Bronchial epithelial cell (primary cell): ENCODE results near the gene GMPPB. TPM values are rescaled to one million over a fixed set of nuclear protein-coding genes. Genes with fewer than 3 reads are reported as not detected.

Source experiments
- DNase-seq: peaks from one replicate; pipeline ENCODE4 v3.0.0-alpha.2; 2010; ENCODE audit warnings: low read depth
- FAIRE-seq: peaks from 2 replicates; lab custom pipeline; 2011; peaks lifted over from hg19 to GRCh38; lab: Jason Lieb, UNC
- H3K27me3 ChIP-seq: 2 replicates; pipeline ENCODE4 v1.5.1; 2011; ENCODE audit warnings: low read length; ENCODE audit not compliant: control insufficient read depth, insufficient read depth
- H3K36me3 ChIP-seq: 2 replicates; pipeline ENCODE4 v1.5.1; 2011; ENCODE audit warnings: low read length; ENCODE audit not compliant: control insufficient read depth, insufficient read depth
- H3K4me3 ChIP-seq: 2 replicates; pipeline ENCODE4 v1.5.1; 2011; ENCODE audit warnings: mild to moderate bottlenecking, low read depth, low read length, control low read depth
- total RNA-seq: library from RNA; depleted of rRNA; stranded (reverse); fragments of >200 nt; gene quantifications from 2 replicates; pipeline ENCODE4 v1.2.1, GENCODE V29; 2014
- TF ChIP-seq, protein P1 (sequence below): IDR thresholded peaks from 2 replicates; pipeline ENCODE4 v1.5.1; 2011; ENCODE audit warnings: mild to moderate bottlenecking, moderate library complexity, low read length, control low read depth, inconsistent platforms; ENCODE audit not compliant: insufficient read depth, severe bottlenecking

The GMPPB gene
- total RNA-seq, 1 donor from 2014 or later, result 57.7 TPM

DNA sequence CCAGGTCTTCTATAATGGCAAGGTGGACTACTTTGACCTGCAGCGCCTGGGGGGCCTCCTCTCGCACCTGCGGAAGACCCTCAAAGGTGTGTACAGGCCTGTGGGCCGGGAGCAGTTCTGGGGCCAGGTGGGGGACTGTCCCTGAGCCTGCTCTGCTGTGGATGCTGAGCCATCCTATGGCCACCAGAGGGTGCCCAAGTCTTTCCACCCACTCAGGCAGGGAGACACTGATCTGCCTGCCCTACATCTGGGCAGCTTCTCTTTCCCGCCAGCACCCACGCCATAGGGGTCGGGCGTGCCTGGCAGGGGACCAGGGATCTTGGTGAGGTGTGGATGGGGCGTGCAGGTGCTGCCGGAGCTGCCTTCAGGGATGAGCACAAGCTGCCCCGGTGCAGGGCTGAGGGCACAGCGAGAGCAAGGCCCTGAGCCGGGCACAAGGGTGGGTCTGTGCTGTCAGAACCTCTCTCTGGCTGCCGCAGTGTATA is 20.3 kb downstream of the GMPPB start:
- DNase-seq (peak; percentile 52), FAIRE-seq (no peak)
- Histone ChIP-seq H3K36me3 (peaks cover 28% of the 10 kb centered on the region), H3K27me3 (no peaks in the 10 kb centered on the region), H3K4me3 (no peak overlapping the region)
- TF ChIP-seq, protein P1, sequence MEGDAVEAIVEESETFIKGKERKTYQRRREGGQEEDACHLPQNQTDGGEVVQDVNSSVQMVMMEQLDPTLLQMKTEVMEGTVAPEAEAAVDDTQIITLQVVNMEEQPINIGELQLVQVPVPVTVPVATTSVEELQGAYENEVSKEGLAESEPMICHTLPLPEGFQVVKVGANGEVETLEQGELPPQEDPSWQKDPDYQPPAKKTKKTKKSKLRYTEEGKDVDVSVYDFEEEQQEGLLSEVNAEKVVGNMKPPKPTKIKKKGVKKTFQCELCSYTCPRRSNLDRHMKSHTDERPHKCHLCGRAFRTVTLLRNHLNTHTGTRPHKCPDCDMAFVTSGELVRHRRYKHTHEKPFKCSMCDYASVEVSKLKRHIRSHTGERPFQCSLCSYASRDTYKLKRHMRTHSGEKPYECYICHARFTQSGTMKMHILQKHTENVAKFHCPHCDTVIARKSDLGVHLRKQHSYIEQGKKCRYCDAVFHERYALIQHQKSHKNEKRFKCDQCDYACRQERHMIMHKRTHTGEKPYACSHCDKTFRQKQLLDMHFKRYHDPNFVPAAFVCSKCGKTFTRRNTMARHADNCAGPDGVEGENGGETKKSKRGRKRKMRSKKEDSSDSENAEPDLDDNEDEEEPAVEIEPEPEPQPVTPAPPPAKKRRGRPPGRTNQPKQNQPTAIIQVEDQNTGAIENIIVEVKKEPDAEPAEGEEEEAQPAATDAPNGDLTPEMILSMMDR, result peak; percentile 94

DNA sequence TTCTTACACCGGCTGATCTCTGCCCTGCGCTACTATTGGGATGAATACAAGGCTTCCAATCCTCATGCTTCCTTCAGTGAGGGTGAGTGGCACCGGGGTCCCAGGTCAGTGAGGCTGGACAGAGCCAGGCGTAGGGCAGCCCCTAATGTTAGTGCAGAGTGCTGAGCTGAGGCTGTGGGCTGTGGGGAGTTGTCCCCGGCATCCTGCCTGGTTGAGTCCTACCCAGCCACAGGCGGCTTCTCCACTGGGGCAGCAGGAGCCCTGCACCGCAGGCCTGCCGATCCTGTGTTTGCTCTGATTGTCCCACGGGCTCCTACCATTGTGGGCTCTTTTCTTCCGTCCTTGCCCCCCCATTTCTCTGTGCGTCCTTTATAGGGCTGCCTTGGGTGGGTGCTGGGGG is 21.1 kb downstream of the GMPPB start:
- TF ChIP-seq, protein P1, result no peak
- no peak for DNase-seq
- no peak overlapping the region for H3K4me3 ChIP-seq
- no peaks in the 10 kb centered on the region for H3K27me3 ChIP-seq
- peaks cover 28% of the 10 kb centered on the region for H3K36me3 ChIP-seq
- no peak for FAIRE-seq

DNA sequence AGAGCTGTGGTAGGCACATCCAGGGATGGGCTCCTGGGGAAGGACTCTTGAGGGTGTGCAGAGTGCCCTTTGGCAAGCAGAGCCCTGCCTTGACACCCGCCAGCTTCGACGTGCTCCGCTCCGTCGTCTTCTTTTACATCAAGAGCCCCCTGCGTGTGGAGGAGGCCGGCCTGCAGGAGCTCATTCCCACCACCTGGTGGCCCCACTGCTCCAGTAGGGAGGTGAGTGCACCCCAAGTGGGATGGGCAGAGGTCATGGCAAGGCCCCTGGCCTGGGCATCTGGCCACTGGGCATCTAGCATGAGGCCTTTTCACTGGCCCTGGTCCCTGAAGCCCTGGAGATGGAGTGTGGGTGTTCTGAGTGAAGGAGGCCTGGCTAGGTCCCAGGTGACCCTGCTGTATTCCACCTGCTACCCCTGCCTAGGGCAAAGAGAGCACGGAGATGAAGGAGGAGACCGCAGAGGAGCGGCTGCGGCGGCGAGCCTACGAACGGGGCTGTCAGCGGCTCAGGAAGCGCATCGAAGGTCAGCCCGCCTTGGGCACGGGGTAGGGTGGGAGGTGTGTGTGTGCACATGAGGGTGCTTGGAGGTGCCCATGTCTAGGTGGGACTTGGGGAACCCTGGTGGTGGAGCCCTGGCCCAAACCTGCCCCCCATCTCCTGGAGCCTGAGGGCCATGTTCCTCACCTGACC is 22.2 kb downstream of the GMPPB start:
- no peak for DNase-seq
- TF ChIP-seq, protein P1, result peak; percentile 66

DNA sequence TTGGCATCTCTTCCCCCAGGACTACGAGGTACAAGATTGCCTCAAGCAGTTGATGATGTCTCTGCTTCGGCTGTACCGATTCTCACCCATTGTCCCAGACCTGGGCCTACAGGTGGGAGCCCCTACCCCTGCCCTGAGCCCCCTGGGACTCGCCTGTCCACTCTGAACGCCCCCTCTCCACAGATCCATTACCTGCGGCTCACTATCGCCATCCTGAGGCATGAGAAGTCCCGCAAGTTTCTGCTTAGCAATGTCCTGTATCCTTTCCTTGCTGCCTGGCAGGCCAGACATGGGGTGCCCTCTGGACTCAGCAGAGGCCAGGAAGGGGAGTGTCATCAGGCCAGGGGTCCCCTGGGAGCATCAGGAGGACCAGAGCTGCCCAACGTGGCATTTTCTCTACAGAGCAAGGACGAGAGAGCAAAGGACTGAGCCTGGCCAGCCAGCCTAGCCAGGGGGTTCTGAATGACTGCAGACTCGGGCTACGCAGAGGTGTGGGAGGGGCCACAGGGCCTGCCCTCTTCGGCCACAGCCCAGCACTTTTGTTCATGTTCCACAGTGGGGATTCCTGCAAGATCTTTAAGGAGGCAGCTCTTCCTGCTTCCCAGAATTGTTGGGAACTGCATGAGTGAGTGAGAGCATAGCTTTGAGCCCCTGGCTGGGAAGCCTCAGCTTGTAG is 23.2 kb downstream of the GMPPB start:
- no peak for FAIRE-seq
- no peak for DNase-seq
- H3K4me3 ChIP-seq, result no peak overlapping the region
- no peaks in the 10 kb centered on the region for H3K27me3 ChIP-seq
- peaks cover 31% of the 10 kb centered on the region for H3K36me3 ChIP-seq
- TF ChIP-seq, protein P1, result no peak

More for the DNA sequence above, 22.2 kb downstream of the GMPPB start:
- Histone ChIP-seq H3K27me3 (no peaks in the 10 kb centered on the region), H3K36me3 (peaks cover 31% of the 10 kb centered on the region), H3K4me3 (no peak overlapping the region)
- FAIRE-seq, result no peak

DNA sequence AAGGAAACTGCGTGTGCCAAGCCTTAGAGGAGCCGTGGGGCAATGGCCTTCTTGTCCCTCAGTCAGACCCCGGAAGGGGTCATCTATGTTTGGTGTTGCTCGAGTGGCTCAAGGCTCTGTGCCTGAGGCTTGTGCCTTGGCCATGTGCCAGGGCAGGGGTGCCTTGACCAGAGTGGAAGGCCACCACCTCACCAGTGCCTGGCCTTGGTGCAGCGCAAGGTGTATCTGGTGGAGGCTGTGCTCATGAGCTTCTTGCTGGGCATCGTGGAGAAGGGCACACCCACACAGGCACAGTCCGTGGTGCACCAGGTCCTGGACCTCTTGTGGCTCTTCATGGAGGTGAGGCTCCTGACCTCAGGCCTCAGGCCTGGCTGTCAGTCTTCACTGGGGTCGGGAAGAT is 23.7 kb downstream of the GMPPB start:
- TF ChIP-seq, protein P1, result no peak
- FAIRE-seq, result no peak
- Histone ChIP-seq H3K27me3 (no peaks in the 10 kb centered on the region), H3K36me3 (peaks cover 31% of the 10 kb centered on the region), H3K4me3 (no peak overlapping the region)
- DNase-seq, result no peak
